ENCODE measurements around the gene PIP5KL1. TPM values are rescaled to one million over a fixed set of nuclear protein-coding genes. Genes with fewer than 3 reads are reported as not detected.

PIP5KL1 gene
- total RNA-seq, 1 donor from 2014 or later, result 4.9 TPM

- no peak for DNase-seq (ENCODE audit: low spot score)
Measured at GRCh38 chr9:127915801-127916719, 14.5 kb downstream of the PIP5KL1 start.

- no peak for DNase-seq (ENCODE audit: low spot score)
Measured at GRCh38 chr9:127915325-127915752, 15.2 kb downstream of the PIP5KL1 start.

- DNase-seq (ENCODE audit: low spot score), result no peak
Measured at GRCh38 chr9:127913682-127914081, 16.9 kb downstream of the PIP5KL1 start.

- no peak for DNase-seq (ENCODE audit: low spot score)
Measured at GRCh38 chr9:127912882-127913281, 17.7 kb downstream of the PIP5KL1 start.

GRCh38 chr9:127912296-127912695 is 18.3 kb downstream of the PIP5KL1 start:
- DNase-seq (ENCODE audit: low spot score), result no peak

GRCh38 chr9:127910613-127911205 is 19.9 kb downstream of the PIP5KL1 start:
- no peak for DNase-seq (ENCODE audit: low spot score)

- no peak for DNase-seq (ENCODE audit: low spot score)
Measured at GRCh38 chr9:127909839-127910273, 20.7 kb downstream of the PIP5KL1 start.

- DNase-seq (ENCODE audit: low spot score), result no peak
Measured at GRCh38 chr9:127908660-127908926, 22.0 kb downstream of the PIP5KL1 start.

GRCh38 chr9:127907867-127908659 is 22.5 kb downstream of the PIP5KL1 start:
- no peak for DNase-seq (ENCODE audit: low spot score)

- DNase-seq (ENCODE audit: low spot score), result no peak
Measured at GRCh38 chr9:127905788-127906191, 24.8 kb downstream of the PIP5KL1 start.

- DNase-seq (ENCODE audit: low spot score), result no peak
Measured at GRCh38 chr9:127905004-127905728, 25.4 kb downstream of the PIP5KL1 start.

GRCh38 chr9:127904561-127905003 is 26.0 kb downstream of the PIP5KL1 start:
- no peak for DNase-seq (ENCODE audit: low spot score)

GRCh38 chr9:127903557-127904475 is 26.8 kb downstream of the PIP5KL1 start:
- peak; percentile 70 for DNase-seq (ENCODE audit: low spot score)

- no peak for DNase-seq (ENCODE audit: low spot score)
Measured at GRCh38 chr9:127899128-127899943, 31.2 kb downstream of the PIP5KL1 start, which contains the start of gene ST6GALNAC6. TSS of gene ST6GALNAC6 (minus strand) at chr9:127899603. CDS start at chr9:127897981, 1,622 bp downstream.

GRCh38 chr9:127898433-127899127 is 32.0 kb downstream of the PIP5KL1 start:
- no peak for DNase-seq (ENCODE audit: low spot score)

- peak; percentile 79 for DNase-seq (ENCODE audit: low spot score)
Measured at GRCh38 chr9:127897193-127897692, 33.3 kb downstream of the PIP5KL1 start.

GRCh38 chr9:127896395-127897192 is 34.0 kb downstream of the PIP5KL1 start:
- DNase-seq (ENCODE audit: low spot score), result no peak

- DNase-seq (ENCODE audit: low spot score), result no peak
Measured at GRCh38 chr9:127895811-127896210, 34.8 kb downstream of the PIP5KL1 start.

Measured in mucosa of gallbladder (tissue), 1 donor.